HG02938 (cell line): ENCODE results near the gene MID2.
"Not testable (repeated sequence)": the region's sequence is repeated elsewhere in the genome, so short reads cannot be mapped to it uniquely, and the experiment has no call there.

Experiments
- ATAC-seq: cut with Tn5 transposase; IDR thresholded peaks from one replicate; pipeline ENCODE4 v1.9.1; 2021; ENCODE audit warnings: mild to moderate bottlenecking, moderate library complexity; ENCODE audit not compliant: unreplicated experiment

MID2 gene

GRCh38 chrX:107836958-107837357 lies 11.3 kb downstream of the MID2 start:
- no peak for ATAC-seq

- ATAC-seq = no peak
These were observed 15.3 kb downstream of the MID2 start for GRCh38 chrX:107840971-107841370.

GRCh38 chrX:107842715-107843400 lies 17.2 kb downstream of the MID2 start:
- no peak for ATAC-seq

GRCh38 chrX:107845625-107846024 lies 20.0 kb downstream of the MID2 start:
- ATAC-seq = no peak

- no peak for ATAC-seq
These were observed 22.9 kb downstream of the MID2 start for GRCh38 chrX:107848591-107848990.

- ATAC-seq = no peak
These were observed 24.2 kb downstream of the MID2 start for GRCh38 chrX:107849747-107850421.

GRCh38 chrX:107850422-107850765 lies 24.7 kb downstream of the MID2 start:
- ATAC-seq = no peak

- no peak for ATAC-seq
These were observed 25.5 kb downstream of the MID2 start for GRCh38 chrX:107851215-107851614.

- ATAC-seq = not testable (repeated sequence)
These were observed 26.0 kb downstream of the MID2 start for GRCh38 chrX:107851665-107852064.

GRCh38 chrX:107856289-107856688 lies 30.6 kb downstream of the MID2 start:
- no peak for ATAC-seq

- not testable (repeated sequence) for ATAC-seq
These were observed 31.4 kb downstream of the MID2 start for GRCh38 chrX:107857041-107857440.

GRCh38 chrX:107857837-107858236 lies 32.2 kb downstream of the MID2 start:
- no peak for ATAC-seq

GRCh38 chrX:107861056-107861455 lies 35.4 kb downstream of the MID2 start:
- ATAC-seq = no peak

- no peak for ATAC-seq
These were observed 45.5 kb downstream of the MID2 start for GRCh38 chrX:107871136-107871535.

- no peak for ATAC-seq
These were observed 52.4 kb downstream of the MID2 start for GRCh38 chrX:107878106-107878505.

GRCh38 chrX:107880054-107880610 lies 54.5 kb downstream of the MID2 start:
- no peak for ATAC-seq

- ATAC-seq = no peak
These were observed 68.4 kb downstream of the MID2 start for GRCh38 chrX:107894038-107894437.

- no peak for ATAC-seq
These were observed 77.1 kb downstream of the MID2 start for GRCh38 chrX:107902721-107903120.

GRCh38 chrX:107905366-107905765 lies 79.7 kb downstream of the MID2 start:
- ATAC-seq = no peak

GRCh38 chrX:107924136-107924746 lies 98.6 kb downstream of the MID2 start:
- ATAC-seq = no peak

GRCh38 chrX:107934262-107934661 lies 108.6 kb downstream of the MID2 start:
- ATAC-seq = no peak

- ATAC-seq = no peak
These were observed 109.5 kb downstream of the MID2 start for GRCh38 chrX:107935200-107935599.
